SU-DHL-6 (cell line): ENCODE data around the gene HBE1.

Experiments used
- H2AFZ ChIP-seq: fragments of 200-600 bp; sonication (generic); 2 replicates; pipeline ENCODE4 v1.6.1; 2014; ENCODE audit warnings: low read depth, mild to moderate bottlenecking, moderate library complexity, mixed read lengths, antibody characterized with exemption, low read length; ENCODE audit not compliant: severe bottlenecking
- H3F3A ChIP-seq: fragments of 200-600 bp; shearing (Covaris generic); 2 replicates; pipeline ENCODE4 v1.6.0; 2016; ENCODE audit warnings: antibody characterized with exemption, mild to moderate bottlenecking; ENCODE audit not compliant: insufficient read depth
- H3K27ac ChIP-seq: fragments of 200-600 bp; sonication (generic); 2 replicates; pipeline ENCODE4 v1.5.1; 2016; ENCODE audit warnings: low read depth, mild to moderate bottlenecking, low read length, moderate library complexity, mixed read lengths
- H3K27me3 ChIP-seq: fragments of 200-600 bp; sonication (generic), shearing (Covaris generic); 2 replicates; pipeline ENCODE4 v1.6.0; 2014; ENCODE audit warnings: mild to moderate bottlenecking, low read length
- H3K36me3 ChIP-seq: fragments of 200-600 bp; sonication (generic); 2 replicates; pipeline ENCODE4 v1.6.1; 2014; ENCODE audit warnings: mild to moderate bottlenecking, low read length, mixed read lengths
- H3K4me2 ChIP-seq: fragments of 300-600, 200-600 bp; shearing (Covaris generic), sonication (generic); 2 replicates; pipeline ENCODE4 v1.6.0; 2014; ENCODE audit warnings: low read length, low read depth, mild to moderate bottlenecking; ENCODE audit not compliant: poor library complexity, severe bottlenecking
- H3K4me3 ChIP-seq: fragments of 200-600 bp; sonication (generic); 2 replicates; pipeline ENCODE4 v1.5.1; 2014; ENCODE audit warnings: antibody characterized with exemption, low read length, mild to moderate bottlenecking, mixed read lengths; ENCODE audit not compliant: insufficient read depth, poor library complexity, severe bottlenecking
- H3K79me2 ChIP-seq: fragments of 200-600 bp; sonication (generic); 2 replicates; pipeline ENCODE4 v1.6.1; 2014; ENCODE audit warnings: mild to moderate bottlenecking, low read length, moderate library complexity; ENCODE audit not compliant: insufficient read depth
- H3K9ac ChIP-seq: fragments of 200-600 bp; sonication (generic); 2 replicates; pipeline ENCODE4 v1.7.0; 2014; ENCODE audit warnings: mild to moderate bottlenecking, low read length
- H3K9me2 ChIP-seq: fragments of 200-600 bp; sonication (generic); replicated peaks from 2 replicates; pipeline ENCODE4 v1.6.1; 2014; ENCODE audit warnings: low read length; ENCODE audit not compliant: insufficient read depth
- H3K9me3 ChIP-seq: fragments of 200-600 bp; sonication (generic); 2 replicates; pipeline ENCODE4 v1.6.1; 2014; ENCODE audit warnings: low read length, mixed read lengths; ENCODE audit not compliant: insufficient read depth
- H4K20me1 ChIP-seq: fragments of 200-600 bp; sonication (generic); 2 replicates; pipeline ENCODE4 v1.6.1; 2014; ENCODE audit warnings: low read depth, mild to moderate bottlenecking, antibody characterized with exemption, low read length, moderate library complexity, mixed read lengths
- CTCF ChIP-seq: fragments of 200-600 bp; sonication (generic); IDR thresholded peaks from one replicate; pipeline ENCODE4 v1.5.1; 2017; ENCODE audit warnings: antibody characterized with exemption, mild to moderate bottlenecking, low read length, moderate library complexity; ENCODE audit not compliant: insufficient read depth, poor library complexity, severe bottlenecking
- EZH2phosphoT487 ChIP-seq: fragments of 200-600 bp; sonication (generic), shearing (Covaris generic); conservative IDR thresholded peaks from 2 replicates; pipeline ENCODE4 v1.6.1; 2018; ENCODE audit warnings: mild to moderate bottlenecking, antibody characterized with exemption, low read length, moderate library complexity, mixed read lengths

The HBE1 gene

GRCh38 chr11:5239046-5239445 lies 30.7 kb downstream of the HBE1 start:
- no peaks in the 10 kb centered on the region for H3F3A ChIP-seq
- no peaks in the 10 kb centered on the region for H4K20me1 ChIP-seq

GRCh38 chr11:5238486-5238885 lies 31.3 kb downstream of the HBE1 start:
- no peaks in the 10 kb centered on the region for H3K9me2 ChIP-seq
- H3K79me2 ChIP-seq = no peaks in the 10 kb centered on the region
- H3K9ac ChIP-seq = no peak overlapping the region
- H4K20me1 ChIP-seq = no peaks in the 10 kb centered on the region
- H3K27ac ChIP-seq = no peak overlapping the region
- no peaks in the 10 kb centered on the region for H3K9me3 ChIP-seq
- H3K27me3 ChIP-seq = no peaks in the 10 kb centered on the region
- H3K4me2 ChIP-seq = no peak overlapping the region
- no peak overlapping the region for H2AFZ ChIP-seq
- no peaks in the 10 kb centered on the region for H3K36me3 ChIP-seq
- H3K4me3 ChIP-seq = no peak overlapping the region
- TF ChIP-seq EZH2phosphoT487 (no peak), CTCF (no peak)
- H3F3A ChIP-seq = no peaks in the 10 kb centered on the region

More at GRCh38 chr11:5239046-5239445, 30.7 kb downstream of the HBE1 start:
- Histone ChIP-seq H3K9me2 (no peaks in the 10 kb centered on the region), H3K27ac (no peak overlapping the region), H3K9ac (no peak overlapping the region), H3K4me2 (no peak overlapping the region), H3K9me3 (no peaks in the 10 kb centered on the region), H3K27me3 (no peaks in the 10 kb centered on the region), H3K36me3 (no peaks in the 10 kb centered on the region), H3K4me3 (no peak overlapping the region), H2AFZ (no peak overlapping the region), H3K79me2 (no peaks in the 10 kb centered on the region)
- TF ChIP-seq EZH2phosphoT487 = no peak
- TF ChIP-seq CTCF = no peak

GRCh38 chr11:5237420-5237819 lies 32.3 kb downstream of the HBE1 start:
- no peak for TF ChIP-seq EZH2phosphoT487
- TF ChIP-seq CTCF = no peak

More at GRCh38 chr11:5237420-5237819, 32.3 kb downstream of the HBE1 start:
- Histone ChIP-seq H3K4me2 (no peak overlapping the region), H3K9me2 (no peaks in the 10 kb centered on the region), H3K9me3 (no peaks in the 10 kb centered on the region), H2AFZ (no peak overlapping the region), H4K20me1 (no peaks in the 10 kb centered on the region), H3K9ac (no peak overlapping the region), H3K27me3 (no peaks in the 10 kb centered on the region), H3K36me3 (no peaks in the 10 kb centered on the region), H3K79me2 (no peaks in the 10 kb centered on the region), H3K27ac (no peak overlapping the region), H3K4me3 (no peak overlapping the region), H3F3A (no peaks in the 10 kb centered on the region)
